Testis (tissue), 2 donors: ENCODE results near the gene PDE7B.

Experiments
- POLR2A ChIP-seq: fragments of 450-650 bp; IDR thresholded peaks from one replicate; pipeline ENCODE4 v1.6.1; 2017; ENCODE audit warnings: antibody characterized with exemption, mild to moderate bottlenecking, moderate library complexity
- TF ChIP-seq, protein P1 (sequence below), 3 experiments: fragments of 450-650 bp in 2 of 3; fragments of 200-600 bp in 1 of 3; sonication (generic) in 1 of 3; IDR thresholded peaks; one replicate each; pipeline ENCODE4 v1.5.1; 2016 to 2019; ENCODE audit warnings: antibody characterized with exemption in 3 of 3, mild to moderate bottlenecking in 2 of 3, moderate library complexity in 1 of 3

DNA sequence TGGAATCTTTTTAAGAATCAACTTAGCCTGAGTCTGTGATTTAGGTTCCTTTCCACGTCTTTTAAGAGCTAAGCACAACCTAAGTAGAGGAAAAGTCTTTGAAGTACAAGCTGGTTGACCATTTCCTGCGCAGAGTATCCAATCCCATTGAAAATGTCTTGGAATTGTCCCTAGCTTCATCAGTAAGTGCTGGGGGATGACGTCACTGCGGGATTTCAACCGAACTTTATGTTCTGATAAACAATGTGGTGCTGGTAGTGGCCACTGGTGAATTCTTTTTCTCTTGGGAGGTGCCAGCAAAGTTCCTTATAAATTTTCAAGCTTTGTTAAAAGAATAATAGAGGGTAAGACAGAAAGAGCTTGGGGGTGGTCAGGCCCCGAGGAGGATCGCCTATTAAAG, 69.2 kb downstream of the PDE7B start:
- TF ChIP-seq, protein P1, sequence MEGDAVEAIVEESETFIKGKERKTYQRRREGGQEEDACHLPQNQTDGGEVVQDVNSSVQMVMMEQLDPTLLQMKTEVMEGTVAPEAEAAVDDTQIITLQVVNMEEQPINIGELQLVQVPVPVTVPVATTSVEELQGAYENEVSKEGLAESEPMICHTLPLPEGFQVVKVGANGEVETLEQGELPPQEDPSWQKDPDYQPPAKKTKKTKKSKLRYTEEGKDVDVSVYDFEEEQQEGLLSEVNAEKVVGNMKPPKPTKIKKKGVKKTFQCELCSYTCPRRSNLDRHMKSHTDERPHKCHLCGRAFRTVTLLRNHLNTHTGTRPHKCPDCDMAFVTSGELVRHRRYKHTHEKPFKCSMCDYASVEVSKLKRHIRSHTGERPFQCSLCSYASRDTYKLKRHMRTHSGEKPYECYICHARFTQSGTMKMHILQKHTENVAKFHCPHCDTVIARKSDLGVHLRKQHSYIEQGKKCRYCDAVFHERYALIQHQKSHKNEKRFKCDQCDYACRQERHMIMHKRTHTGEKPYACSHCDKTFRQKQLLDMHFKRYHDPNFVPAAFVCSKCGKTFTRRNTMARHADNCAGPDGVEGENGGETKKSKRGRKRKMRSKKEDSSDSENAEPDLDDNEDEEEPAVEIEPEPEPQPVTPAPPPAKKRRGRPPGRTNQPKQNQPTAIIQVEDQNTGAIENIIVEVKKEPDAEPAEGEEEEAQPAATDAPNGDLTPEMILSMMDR (IDR thresholded peaks at IDR 0.05): no peak
- TF ChIP-seq POLR2A: no peak
